Panc1 (cell line): Measurements from ENCODE around the gene HSPB9. TPM values are rescaled to one million over a fixed set of nuclear protein-coding genes. Genes with fewer than 3 reads are reported as not detected.
A peak's percentile ranks its signal among the peaks of the same experiment; 100 is the strongest.

Experiments
- ATAC-seq: fragments of 200-7000 bp; cut with Tn5 transposase; 2 replicates; pipeline ENCODE4 v1.9.1; 2020; ENCODE audit warnings: mild to moderate bottlenecking, moderate library complexity
- BruUV-seq: library from RNA; stranded (reverse); fragments of 400-500 nt; replicated peaks from 2 replicates; lab custom pipeline; 2021; lab: Mats Ljungman, UMichigan
- CTCF ChIA-PET: fragments of 300-600 bp; sonication (Branson Sonifier 250); formaldehyde crosslinking; loops from one replicate; lab custom pipeline; 2022; ENCODE audit warnings: antibody characterized with exemption; lab: Charles Lee
- POLR2A ChIA-PET: fragments of 300-600 bp; sonication (Branson Sonifier 250); formaldehyde crosslinking; loops from one replicate; lab custom pipeline; 2022; ENCODE audit warnings: antibody characterized with exemption; lab: Charles Lee
- DNase-seq: peaks from one replicate; pipeline ENCODE4 v3.0.0-alpha.2; 2010; ENCODE audit warnings: low read depth, low spot score
- H3K27ac ChIP-seq: 2 replicates; pipeline ENCODE4 v1.5.1; 2011; ENCODE audit warnings: mild to moderate bottlenecking, low read length, inconsistent platforms
- H3K27me3 ChIP-seq: fragments of 200-500 bp; sonication (Bioruptor generic); 2 replicates; pipeline ENCODE4 v1.6.0; 2014; ENCODE audit warnings: low read length, inconsistent platforms; ENCODE audit not compliant: control insufficient read depth, insufficient read depth
- H3K36me3 ChIP-seq: fragments of 200-500 bp; sonication (Bioruptor generic); 2 replicates; pipeline ENCODE4 v1.5.1; 2014; ENCODE audit warnings: inconsistent platforms, mild to moderate bottlenecking, low read length, moderate library complexity; ENCODE audit not compliant: control insufficient read depth, insufficient read depth
- H3K4me1 ChIP-seq: 2 replicates; pipeline ENCODE4 v1.5.1; 2011; ENCODE audit warnings: inconsistent platforms, mild to moderate bottlenecking, low read length, moderate library complexity; ENCODE audit not compliant: control insufficient read depth, insufficient read depth
- H3K4me3 ChIP-seq, 2 experiments: 2 replicates each; pipeline ENCODE4 v1.5.1; 2011 to 2012; ENCODE audit warnings: low read depth in 2 of 2, low read length in 2 of 2, mild to moderate bottlenecking in 2 of 2, inconsistent platforms in 1 of 2, moderate library complexity in 1 of 2
- H3K9me3 ChIP-seq: fragments of 200-500 bp; sonication (Bioruptor generic); 2 replicates; pipeline ENCODE4 v1.5.1; 2014; ENCODE audit warnings: low read depth, mild to moderate bottlenecking, inconsistent platforms, low read length, moderate library complexity; ENCODE audit not compliant: control insufficient read depth, insufficient read depth
- POLR2AphosphoS5 ChIP-seq: IDR thresholded peaks from 2 replicates; pipeline ENCODE4 v1.6.1; 2012; ENCODE audit warnings: mild to moderate bottlenecking, low read depth, low read length, moderate library complexity
- SIN3A ChIP-seq: IDR thresholded peaks from 2 replicates; pipeline ENCODE4 v1.6.1; 2012; ENCODE audit warnings: low read depth, mild to moderate bottlenecking, low read length, moderate library complexity, borderline replicate concordance; ENCODE audit not compliant: insufficient read depth
- TCF7L2 ChIP-seq: IDR thresholded peaks from 2 replicates; pipeline ENCODE4 v1.6.1; 2011; ENCODE audit warnings: mild to moderate bottlenecking, low read depth, low read length, inconsistent platforms
- in situ Hi-C: cut with HindIII; loops from 2 replicates; pipeline ENCODE4 v1.10.0; 2016; ENCODE audit warnings: low sequenced_read_pairs, low pct_unique_long_range_greater_than_20kb
- intact Hi-C: fragments of 100-400 bp; cut with micrococcal nuclease; formaldehyde crosslinking; loops from one replicate; pipeline ENCODE4 v1.10.0; 2022; ENCODE audit not compliant: unreplicated experiment
- total RNA-seq: library from RNA; stranded (reverse); gene quantifications from one replicate; pipeline ENCODE4 v1.2.1, GENCODE V29; 2021; ENCODE audit not compliant: unreplicated experiment
- TF ChIP-seq, protein P1 (sequence below), 2 experiments: IDR thresholded peaks; 2 replicates each; pipeline ENCODE4 v1.6.1; 2011 to 2012; ENCODE audit warnings: low read depth in 2 of 2, control low read depth in 1 of 2, low read length in 1 of 2, mild to moderate bottlenecking in 1 of 2, moderate library complexity in 1 of 2; ENCODE audit not compliant: insufficient read depth in 1 of 2
- TF ChIP-seq, protein P2 (sequence below): fragments of 450-650 bp; IDR thresholded peaks from 2 replicates; pipeline ENCODE4 v1.5.1; 2017; ENCODE audit warnings: mild to moderate bottlenecking

Gene HSPB9
- total RNA-seq, 1 experiment from 2014 or later, result not detected

DNA sequence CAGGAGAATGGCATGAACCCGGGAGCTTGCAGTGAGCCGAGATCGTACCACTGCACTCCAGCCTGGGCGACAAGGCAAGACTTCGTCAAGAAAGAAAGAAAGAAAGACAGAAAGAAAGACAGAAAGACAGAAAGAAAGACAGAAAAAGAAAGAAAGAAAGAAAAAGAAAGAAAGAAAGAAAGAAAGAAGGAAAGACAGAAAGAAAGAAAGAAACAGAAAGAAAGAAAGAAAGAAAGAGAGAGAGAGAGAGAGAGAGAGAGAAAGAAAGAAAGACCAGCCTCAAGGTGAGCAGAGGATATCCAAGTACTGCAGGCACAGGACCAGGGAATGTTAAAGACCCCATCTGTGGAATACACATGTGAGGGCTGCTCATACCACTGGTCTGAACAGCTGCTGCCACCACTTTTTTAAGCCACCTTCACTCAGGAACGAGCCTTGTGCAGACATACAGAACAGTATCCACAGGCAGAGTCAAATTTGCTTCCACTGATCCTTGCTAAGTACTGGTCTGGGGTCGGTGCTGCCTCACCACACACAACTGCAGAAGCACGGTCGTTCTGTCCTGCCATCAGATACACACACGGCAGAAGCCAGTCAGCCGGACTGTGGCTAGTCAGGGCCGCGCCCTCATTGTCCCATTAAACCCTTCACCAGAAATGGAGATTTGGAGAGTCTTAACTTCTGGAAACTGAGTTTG lies 24.5 kb downstream of the HSPB9 start:
- CTCF ChIA-PET, result no interaction called here
- Histone ChIP-seq H3K36me3 (no peaks in the 10 kb centered on the region), H3K4me3 (no peak overlapping the region), H3K27ac (no peak overlapping the region), H3K4me1 (no peaks in the 10 kb centered on the region), H3K9me3 (no peaks in the 10 kb centered on the region), H3K27me3 (no peaks in the 10 kb centered on the region)
- POLR2A ChIA-PET, result no interaction called here
- no peak; the same call in 1 of the 2 replicates for ATAC-seq
- intact Hi-C loops (no loop called here), in situ Hi-C loops (no loop called here)
- TF ChIP-seq SIN3A, result no peak
- TF ChIP-seq, protein P1, sequence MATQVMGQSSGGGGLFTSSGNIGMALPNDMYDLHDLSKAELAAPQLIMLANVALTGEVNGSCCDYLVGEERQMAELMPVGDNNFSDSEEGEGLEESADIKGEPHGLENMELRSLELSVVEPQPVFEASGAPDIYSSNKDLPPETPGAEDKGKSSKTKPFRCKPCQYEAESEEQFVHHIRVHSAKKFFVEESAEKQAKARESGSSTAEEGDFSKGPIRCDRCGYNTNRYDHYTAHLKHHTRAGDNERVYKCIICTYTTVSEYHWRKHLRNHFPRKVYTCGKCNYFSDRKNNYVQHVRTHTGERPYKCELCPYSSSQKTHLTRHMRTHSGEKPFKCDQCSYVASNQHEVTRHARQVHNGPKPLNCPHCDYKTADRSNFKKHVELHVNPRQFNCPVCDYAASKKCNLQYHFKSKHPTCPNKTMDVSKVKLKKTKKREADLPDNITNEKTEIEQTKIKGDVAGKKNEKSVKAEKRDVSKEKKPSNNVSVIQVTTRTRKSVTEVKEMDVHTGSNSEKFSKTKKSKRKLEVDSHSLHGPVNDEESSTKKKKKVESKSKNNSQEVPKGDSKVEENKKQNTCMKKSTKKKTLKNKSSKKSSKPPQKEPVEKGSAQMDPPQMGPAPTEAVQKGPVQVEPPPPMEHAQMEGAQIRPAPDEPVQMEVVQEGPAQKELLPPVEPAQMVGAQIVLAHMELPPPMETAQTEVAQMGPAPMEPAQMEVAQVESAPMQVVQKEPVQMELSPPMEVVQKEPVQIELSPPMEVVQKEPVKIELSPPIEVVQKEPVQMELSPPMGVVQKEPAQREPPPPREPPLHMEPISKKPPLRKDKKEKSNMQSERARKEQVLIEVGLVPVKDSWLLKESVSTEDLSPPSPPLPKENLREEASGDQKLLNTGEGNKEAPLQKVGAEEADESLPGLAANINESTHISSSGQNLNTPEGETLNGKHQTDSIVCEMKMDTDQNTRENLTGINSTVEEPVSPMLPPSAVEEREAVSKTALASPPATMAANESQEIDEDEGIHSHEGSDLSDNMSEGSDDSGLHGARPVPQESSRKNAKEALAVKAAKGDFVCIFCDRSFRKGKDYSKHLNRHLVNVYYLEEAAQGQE (IDR thresholded peaks at IDR 0.05; ENCODE audit: insufficient read depth in 1 of 2, low read depth in 2 of 2, low read length in 1 of 2), result no peak
- no peak for TF ChIP-seq POLR2AphosphoS5
- TF ChIP-seq, protein P2, sequence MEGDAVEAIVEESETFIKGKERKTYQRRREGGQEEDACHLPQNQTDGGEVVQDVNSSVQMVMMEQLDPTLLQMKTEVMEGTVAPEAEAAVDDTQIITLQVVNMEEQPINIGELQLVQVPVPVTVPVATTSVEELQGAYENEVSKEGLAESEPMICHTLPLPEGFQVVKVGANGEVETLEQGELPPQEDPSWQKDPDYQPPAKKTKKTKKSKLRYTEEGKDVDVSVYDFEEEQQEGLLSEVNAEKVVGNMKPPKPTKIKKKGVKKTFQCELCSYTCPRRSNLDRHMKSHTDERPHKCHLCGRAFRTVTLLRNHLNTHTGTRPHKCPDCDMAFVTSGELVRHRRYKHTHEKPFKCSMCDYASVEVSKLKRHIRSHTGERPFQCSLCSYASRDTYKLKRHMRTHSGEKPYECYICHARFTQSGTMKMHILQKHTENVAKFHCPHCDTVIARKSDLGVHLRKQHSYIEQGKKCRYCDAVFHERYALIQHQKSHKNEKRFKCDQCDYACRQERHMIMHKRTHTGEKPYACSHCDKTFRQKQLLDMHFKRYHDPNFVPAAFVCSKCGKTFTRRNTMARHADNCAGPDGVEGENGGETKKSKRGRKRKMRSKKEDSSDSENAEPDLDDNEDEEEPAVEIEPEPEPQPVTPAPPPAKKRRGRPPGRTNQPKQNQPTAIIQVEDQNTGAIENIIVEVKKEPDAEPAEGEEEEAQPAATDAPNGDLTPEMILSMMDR, result no peak
- TF ChIP-seq TCF7L2, result no peak
- DNase-seq, result no peak
- BruUV-seq, result no TSS peak

DNA sequence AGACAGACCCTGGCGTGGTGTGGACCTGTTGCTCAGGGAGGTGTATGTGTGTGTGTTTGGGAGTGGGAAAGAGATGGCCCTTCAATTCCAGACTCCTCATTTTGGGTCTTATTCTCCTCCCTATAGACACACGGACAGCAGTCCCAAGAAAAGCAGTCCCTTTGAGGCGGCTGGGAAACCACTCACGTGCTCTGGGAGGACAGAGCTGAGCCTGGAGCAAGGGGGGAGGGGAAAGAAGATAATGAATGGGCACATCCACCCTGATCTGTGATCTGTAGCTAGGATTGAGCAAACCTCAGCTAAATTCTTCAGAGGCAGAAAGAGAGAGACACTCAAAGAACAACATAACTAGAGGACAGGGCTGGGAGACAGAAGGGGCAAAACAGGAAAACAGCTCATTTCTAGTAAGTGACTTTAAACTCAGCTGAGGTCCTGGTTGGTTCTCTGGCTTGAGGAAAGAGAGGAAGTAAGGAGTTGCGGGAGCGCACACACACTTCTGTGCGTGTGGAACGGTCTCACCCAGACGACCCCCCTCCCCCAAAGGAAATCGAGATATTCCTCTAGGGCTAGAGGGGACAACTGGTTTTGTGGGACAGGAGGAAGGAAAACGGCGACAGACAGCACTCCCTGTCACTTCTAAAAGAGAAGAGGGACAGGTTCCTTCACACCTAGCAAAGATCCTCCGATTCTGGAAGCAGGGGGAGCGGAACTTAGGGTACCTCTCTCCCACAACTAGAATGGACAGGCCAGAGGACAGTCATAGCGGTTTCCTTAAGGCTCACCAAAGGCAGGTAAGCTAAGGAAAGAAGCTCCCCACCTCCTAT lies 31.5 kb downstream of the HSPB9 start:
- intact Hi-C loops, result no loop called here
- CTCF ChIA-PET, result interaction anchor here (0.6 kb wide), 1 partner anchor 68 kb away, joined by 4 read pairs; no protein-coding TSS in a partner anchor
- Histone ChIP-seq H3K4me1 (no peaks in the 10 kb centered on the region), H3K27ac (peak overlapping the region; percentile 92), H3K9me3 (no peaks in the 10 kb centered on the region), H3K27me3 (no peaks in the 10 kb centered on the region), H3K4me3 (peak overlapping the region; percentile 98 to 99), H3K36me3 (no peaks in the 10 kb centered on the region; the same call in 1 of the 2 replicates)
- BruUV-seq, result TSS peak; percentile 66
- POLR2A ChIA-PET, result interaction anchor here (0.5 kb wide), 1 partner anchor 10 kb away, joined by 3 read pairs; no protein-coding TSS in a partner anchor
- in situ Hi-C loops, result no loop called here
- DNase-seq, result no peak
- TF ChIP-seq, protein P1 (IDR thresholded peaks at IDR 0.05; ENCODE audit: insufficient read depth in 1 of 2, low read depth in 2 of 2, low read length in 1 of 2), result no peak
- no peak for TF ChIP-seq POLR2AphosphoS5
- no peak for TF ChIP-seq SIN3A
- TF ChIP-seq, protein P2, result no peak
- no peak for TF ChIP-seq TCF7L2
- peak; percentile 10; the same call in 1 of the 2 replicates for ATAC-seq
